OCI-LY7 (cell line): Measurements from ENCODE around the gene PLEK.

Experiments
- EZH2phosphoT487 ChIP-seq: fragments of 200-600 bp; sonication (generic); IDR thresholded peaks from 2 replicates; pipeline ENCODE4 v1.6.1; 2018; ENCODE audit warnings: low read depth, borderline replicate concordance, mild to moderate bottlenecking, mixed run types, antibody characterized with exemption, low read length, moderate library complexity, mixed read lengths
- TF ChIP-seq, protein P1 (sequence below): fragments of 200-600 bp; sonication (generic); conservative IDR thresholded peaks from 2 replicates; pipeline ENCODE4 v1.5.1; 2014; ENCODE audit warnings: mild to moderate bottlenecking, antibody characterized with exemption, low read length, moderate library complexity, mixed read lengths

DNA sequence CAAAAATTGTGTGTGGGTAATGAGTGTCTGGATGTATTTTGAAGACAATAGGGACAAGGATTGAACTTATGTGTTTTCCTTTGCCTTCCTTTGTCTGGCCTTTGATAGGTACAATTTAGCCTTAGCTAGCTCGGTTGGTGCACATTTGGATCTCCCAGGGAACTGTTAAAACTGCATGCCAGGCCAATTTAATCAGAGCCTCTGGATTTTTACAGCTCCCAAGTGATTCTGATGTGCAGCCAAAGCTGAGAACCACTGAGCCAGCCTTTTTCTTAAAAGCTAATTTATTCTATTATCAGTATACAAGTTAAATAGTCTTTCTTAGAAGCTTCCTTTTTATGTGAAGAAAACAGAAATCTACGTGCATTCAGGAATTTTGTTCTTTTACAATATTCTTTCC, 25.0 kb downstream of the PLEK start:
- TF ChIP-seq, protein P1, sequence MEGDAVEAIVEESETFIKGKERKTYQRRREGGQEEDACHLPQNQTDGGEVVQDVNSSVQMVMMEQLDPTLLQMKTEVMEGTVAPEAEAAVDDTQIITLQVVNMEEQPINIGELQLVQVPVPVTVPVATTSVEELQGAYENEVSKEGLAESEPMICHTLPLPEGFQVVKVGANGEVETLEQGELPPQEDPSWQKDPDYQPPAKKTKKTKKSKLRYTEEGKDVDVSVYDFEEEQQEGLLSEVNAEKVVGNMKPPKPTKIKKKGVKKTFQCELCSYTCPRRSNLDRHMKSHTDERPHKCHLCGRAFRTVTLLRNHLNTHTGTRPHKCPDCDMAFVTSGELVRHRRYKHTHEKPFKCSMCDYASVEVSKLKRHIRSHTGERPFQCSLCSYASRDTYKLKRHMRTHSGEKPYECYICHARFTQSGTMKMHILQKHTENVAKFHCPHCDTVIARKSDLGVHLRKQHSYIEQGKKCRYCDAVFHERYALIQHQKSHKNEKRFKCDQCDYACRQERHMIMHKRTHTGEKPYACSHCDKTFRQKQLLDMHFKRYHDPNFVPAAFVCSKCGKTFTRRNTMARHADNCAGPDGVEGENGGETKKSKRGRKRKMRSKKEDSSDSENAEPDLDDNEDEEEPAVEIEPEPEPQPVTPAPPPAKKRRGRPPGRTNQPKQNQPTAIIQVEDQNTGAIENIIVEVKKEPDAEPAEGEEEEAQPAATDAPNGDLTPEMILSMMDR, result no peak
- TF ChIP-seq EZH2phosphoT487, result no peak
